ENCODE data around the gene HECTD1. TPM values are rescaled to one million over a fixed set of nuclear protein-coding genes. Genes with fewer than 3 reads are reported as not detected.
"Not testable (repeated sequence)": the region's sequence is repeated elsewhere in the genome, so short reads cannot be mapped to it uniquely, and the experiment has no call there.

HECTD1 gene
- total RNA-seq, 1 donor from 2014 or later: 234 TPM

GRCh38 chr14:31208546-31209424, 1.2 kb upstream of the HECTD1 start:
- peak overlapping the region; percentile 79 to 96 (median 96) for H3K4me3 ChIP-seq (ENCODE audit: low read length in 3 of 3)
- H3K36me3 ChIP-seq (ENCODE audit: control insufficient read depth in 3 of 3, insufficient read depth in 3 of 3, low read length in 3 of 3): no peaks in the 10 kb centered on the region
- H3K4me1 ChIP-seq (ENCODE audit: control insufficient read depth in 3 of 3, insufficient read depth in 3 of 3, low read length in 3 of 3): peaks cover 0 to 20% (median 8%) of the 10 kb centered on the region in 3 donors
- H3K9me3 ChIP-seq (ENCODE audit: control insufficient read depth in 3 of 3, low read length in 3 of 3): no peaks in the 10 kb centered on the region
- peak overlapping the region; percentile 97 for H3K27ac ChIP-seq (ENCODE audit: low read depth, low read length)
- no peaks in the 10 kb centered on the region for H3K27me3 ChIP-seq (ENCODE audit: control insufficient read depth in 3 of 3, insufficient read depth in 3 of 3, low read length in 3 of 3)
- peak overlapping the region; percentile 87 to 98 (median 89) for H3K9ac ChIP-seq (ENCODE audit: low read depth in 1 of 3, low read length in 3 of 3)

- Histone ChIP-seq H3K4me3 (ENCODE audit: low read length in 3 of 3) (peak overlapping the region; percentile 76 to 83 (median 80)), H3K27me3 (ENCODE audit: control insufficient read depth in 3 of 3, insufficient read depth in 3 of 3, low read length in 3 of 3) (no peaks in the 10 kb centered on the region)
These were observed 272 bp downstream of the HECTD1 start for GRCh38 chr14:31207287-31207754.

GRCh38 chr14:31206536-31207286, 882 bp downstream of the HECTD1 start:
- peak overlapping the region; percentile 92 to 98 (median 93) for H3K9ac ChIP-seq (ENCODE audit: low read depth in 1 of 3, low read length in 3 of 3)
- peaks cover 0 to 20% (median 8%) of the 10 kb centered on the region in 3 donors for H3K4me1 ChIP-seq (ENCODE audit: control insufficient read depth in 3 of 3, insufficient read depth in 3 of 3, low read length in 3 of 3)
- H3K27me3 ChIP-seq (ENCODE audit: control insufficient read depth in 3 of 3, insufficient read depth in 3 of 3, low read length in 3 of 3): no peaks in the 10 kb centered on the region
- H3K27ac ChIP-seq (ENCODE audit: low read depth, low read length): peak overlapping the region; percentile 97
- H3K4me3 ChIP-seq (ENCODE audit: low read length in 3 of 3): peak overlapping the region; percentile 76 to 83 (median 80)
- H3K36me3 ChIP-seq (ENCODE audit: control insufficient read depth in 3 of 3, insufficient read depth in 3 of 3, low read length in 3 of 3): peaks cover 0 to 3% (median 0%) of the 10 kb centered on the region in 3 donors
- H3K9me3 ChIP-seq (ENCODE audit: control insufficient read depth in 3 of 3, low read length in 3 of 3): no peaks in the 10 kb centered on the region

More at GRCh38 chr14:31207287-31207754, 272 bp downstream of the HECTD1 start:
- Histone ChIP-seq H3K4me1 (ENCODE audit: control insufficient read depth in 3 of 3, insufficient read depth in 3 of 3, low read length in 3 of 3) (peaks cover 0 to 20% (median 8%) of the 10 kb centered on the region in 3 donors), H3K9me3 (ENCODE audit: control insufficient read depth in 3 of 3, low read length in 3 of 3) (no peaks in the 10 kb centered on the region), H3K9ac (ENCODE audit: low read depth in 1 of 3, low read length in 3 of 3) (peak overlapping the region; percentile 92 to 98 (median 93)), H3K27ac (ENCODE audit: low read depth, low read length) (peak overlapping the region; percentile 97), H3K36me3 (ENCODE audit: control insufficient read depth in 3 of 3, insufficient read depth in 3 of 3, low read length in 3 of 3) (peaks cover 0 to 3% (median 0%) of the 10 kb centered on the region in 3 donors)

GRCh38 chr14:31205681-31206535, 1.7 kb downstream of the HECTD1 start:
- H3K9ac ChIP-seq (ENCODE audit: low read depth in 1 of 3, low read length in 3 of 3): peak overlapping the region; percentile 92 to 98 (median 93)
- H3K4me1 ChIP-seq (ENCODE audit: control insufficient read depth in 3 of 3, insufficient read depth in 3 of 3, low read length in 3 of 3): peaks cover 0 to 22% (median 8%) of the 10 kb centered on the region in 3 donors
- H3K4me3 ChIP-seq (ENCODE audit: low read length in 3 of 3): peak overlapping the region; percentile 76 to 83 (median 80)
- H3K27me3 ChIP-seq (ENCODE audit: control insufficient read depth in 3 of 3, insufficient read depth in 3 of 3, low read length in 3 of 3): no peaks in the 10 kb centered on the region
- peak overlapping the region; percentile 97 for H3K27ac ChIP-seq (ENCODE audit: low read depth, low read length)
- H3K9me3 ChIP-seq (ENCODE audit: control insufficient read depth in 3 of 3, low read length in 3 of 3): no peaks in the 10 kb centered on the region
- peaks cover 0 to 3% (median 0%) of the 10 kb centered on the region in 3 donors for H3K36me3 ChIP-seq (ENCODE audit: control insufficient read depth in 3 of 3, insufficient read depth in 3 of 3, low read length in 3 of 3)

- Histone ChIP-seq H3K9me3 (ENCODE audit: control insufficient read depth in 3 of 3, low read length in 3 of 3) (no peaks in the 10 kb centered on the region), H3K9ac (ENCODE audit: low read depth in 1 of 3, low read length in 3 of 3) (peak overlapping the region in 1 of 3 donors; percentile 93), H3K36me3 (ENCODE audit: control insufficient read depth in 3 of 3, insufficient read depth in 3 of 3, low read length in 3 of 3) (peaks cover 0 to 5% (median 0%) of the 10 kb centered on the region in 3 donors), H3K27me3 (ENCODE audit: control insufficient read depth in 3 of 3, insufficient read depth in 3 of 3, low read length in 3 of 3) (no peaks in the 10 kb centered on the region), H3K4me3 (ENCODE audit: low read length in 3 of 3) (peak overlapping the region in 2 of 3 donors; percentile 76 to 80), H3K4me1 (ENCODE audit: control insufficient read depth in 3 of 3, insufficient read depth in 3 of 3, low read length in 3 of 3) (peaks cover 4 to 25% (median 8%) of the 10 kb centered on the region in 3 donors), H3K27ac (ENCODE audit: low read depth, low read length) (peak overlapping the region; percentile 4)
These were observed 2.7 kb downstream of the HECTD1 start for GRCh38 chr14:31204593-31205534.

GRCh38 chr14:31203899-31204592, 3.5 kb downstream of the HECTD1 start:
- not testable (repeated sequence) for H3K9ac ChIP-seq (ENCODE audit: low read depth in 1 of 3, low read length in 3 of 3); H3K27me3 ChIP-seq (ENCODE audit: control insufficient read depth in 3 of 3, insufficient read depth in 3 of 3, low read length in 3 of 3); H3K4me3 ChIP-seq (ENCODE audit: low read length in 3 of 3); H3K27ac ChIP-seq (ENCODE audit: low read depth, low read length); H3K9me3 ChIP-seq (ENCODE audit: control insufficient read depth in 3 of 3, low read length in 3 of 3); H3K36me3 ChIP-seq (ENCODE audit: control insufficient read depth in 3 of 3, insufficient read depth in 3 of 3, low read length in 3 of 3)
- H3K4me1 ChIP-seq (ENCODE audit: control insufficient read depth in 3 of 3, insufficient read depth in 3 of 3, low read length in 3 of 3): peaks cover 4 to 28% (median 7%) of the 10 kb centered on the region in 3 donors

GRCh38 chr14:31203414-31203742, 4.2 kb downstream of the HECTD1 start:
- H3K4me3 ChIP-seq (ENCODE audit: low read length in 3 of 3): no peak overlapping the region
- no peak overlapping the region for H3K27ac ChIP-seq (ENCODE audit: low read depth, low read length)
- no peak overlapping the region for H3K9ac ChIP-seq (ENCODE audit: low read depth in 1 of 3, low read length in 3 of 3)
- peaks cover under 1 to 22% (median 4%) of the 10 kb centered on the region in 3 donors for H3K4me1 ChIP-seq (ENCODE audit: control insufficient read depth in 3 of 3, insufficient read depth in 3 of 3, low read length in 3 of 3)
- no peaks in the 10 kb centered on the region for H3K9me3 ChIP-seq (ENCODE audit: control insufficient read depth in 3 of 3, low read length in 3 of 3)
- H3K36me3 ChIP-seq (ENCODE audit: control insufficient read depth in 3 of 3, insufficient read depth in 3 of 3, low read length in 3 of 3): peaks cover 0 to 5% (median 0%) of the 10 kb centered on the region in 3 donors
- H3K27me3 ChIP-seq (ENCODE audit: control insufficient read depth in 3 of 3, insufficient read depth in 3 of 3, low read length in 3 of 3): no peaks in the 10 kb centered on the region

- H3K36me3 ChIP-seq (ENCODE audit: control insufficient read depth in 3 of 3, insufficient read depth in 3 of 3, low read length in 3 of 3): peaks cover 0 to 5% (median 0%) of the 10 kb centered on the region in 3 donors
- no peaks in the 10 kb centered on the region for H3K9me3 ChIP-seq (ENCODE audit: control insufficient read depth in 3 of 3, low read length in 3 of 3)
- no peak overlapping the region for H3K4me3 ChIP-seq (ENCODE audit: low read length in 3 of 3)
- H3K4me1 ChIP-seq (ENCODE audit: control insufficient read depth in 3 of 3, insufficient read depth in 3 of 3, low read length in 3 of 3): peaks cover 7 to 21% (median 9%) of the 10 kb centered on the region in 3 donors
- H3K9ac ChIP-seq (ENCODE audit: low read depth in 1 of 3, low read length in 3 of 3): no peak overlapping the region
- no peak overlapping the region for H3K27ac ChIP-seq (ENCODE audit: low read depth, low read length)
- H3K27me3 ChIP-seq (ENCODE audit: control insufficient read depth in 3 of 3, insufficient read depth in 3 of 3, low read length in 3 of 3): no peaks in the 10 kb centered on the region
These were observed 6.5 kb downstream of the HECTD1 start for GRCh38 chr14:31201111-31201510.

All from skeletal muscle tissue (tissue), 4 donors.